HEK293T (cell line): Measurements from ENCODE around the gene TGFBI.

Experiments
- ARNT ChIP-seq: fragments of 450-650 bp; IDR thresholded peaks from 2 replicates; pipeline ENCODE4 v1.6.1; 2017; ENCODE audit warnings: mild to moderate bottlenecking
- CTBP1 ChIP-seq: fragments of 450-650 bp; IDR thresholded peaks from 2 replicates; pipeline ENCODE4 v1.6.1; 2016; ENCODE audit warnings: borderline replicate concordance
- FOXM1 ChIP-seq: fragments of 450-650 bp; IDR thresholded peaks from 2 replicates; pipeline ENCODE4 v1.6.1; 2017; ENCODE audit warnings: mild to moderate bottlenecking, borderline replicate concordance

DNA sequence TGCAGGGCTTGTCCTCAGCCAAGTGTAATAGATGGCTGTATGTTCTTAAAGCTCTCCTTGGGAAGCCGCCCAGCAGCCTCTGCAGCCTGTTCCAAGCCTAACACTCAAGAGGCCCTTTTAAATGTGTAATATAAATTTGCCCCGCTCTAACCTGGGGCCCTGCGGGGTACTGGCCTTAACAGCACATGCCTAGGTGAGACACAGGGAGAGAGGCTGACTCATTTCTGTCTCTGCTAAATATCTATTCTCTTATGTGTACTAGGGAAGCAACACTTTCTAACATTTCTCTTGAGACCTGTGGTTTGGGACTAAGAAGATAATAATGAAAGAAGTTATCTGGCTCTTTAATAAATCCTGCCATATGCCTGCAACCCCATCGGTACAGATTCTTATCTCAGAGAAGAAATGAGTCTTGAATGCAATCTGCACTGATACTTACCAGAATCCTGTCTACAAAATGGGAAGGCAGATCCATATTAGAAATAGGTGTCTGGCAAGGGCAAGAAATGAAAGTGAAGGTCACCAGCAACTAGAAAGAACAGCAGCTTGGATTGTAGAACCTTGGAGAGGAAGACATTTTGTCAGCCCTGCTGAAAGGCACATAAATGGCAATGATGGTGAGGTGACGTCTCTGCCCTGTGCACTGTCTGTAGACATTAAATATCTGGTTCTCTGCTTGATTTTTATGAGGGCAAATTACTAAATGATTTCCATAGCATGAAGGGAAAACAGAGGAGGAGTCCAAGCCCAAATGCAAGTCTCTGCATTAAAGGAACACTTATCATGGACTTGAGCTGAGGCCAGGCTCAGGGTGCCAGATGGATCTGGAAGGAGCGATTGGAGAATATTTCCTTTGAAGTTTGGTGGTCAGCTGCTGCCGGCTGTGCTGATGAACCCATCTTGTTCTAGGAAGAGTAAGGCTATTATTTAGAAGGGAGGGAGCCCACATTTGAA lies 14.5 kb upstream of the TGFBI start:
- TF ChIP-seq FOXM1 (no peak), ARNT (no peak), CTBP1 (no peak)
